GM10248 (cell line): Measurements from ENCODE around the gene PTPRG.

ENCODE experiments used
- CTCF ChIA-PET: fragments of 300-600 bp; sonication (Branson Sonifier 250); formaldehyde crosslinking; extraction: SDS; loops from one replicate; lab custom pipeline; 2021; ENCODE audit warnings: antibody characterized with exemption; lab: Yijun Ruan, JAX
- POLR2A ChIA-PET: fragments of 350-650 bp; sonication (Branson Sonifier 250); formaldehyde crosslinking; extraction: SDS; loops from one replicate; lab custom pipeline; 2020; ENCODE audit warnings: antibody characterized with exemption; lab: Yijun Ruan, JAX
- DNase-seq: peaks from one replicate; pipeline ENCODE4 v3.0.0; 2012; ENCODE audit errors: extremely low spot score
- TF ChIP-seq, protein P1 (sequence below): IDR thresholded peaks from 2 replicates; pipeline ENCODE4 v1.5.1; 2012; ENCODE audit warnings: mild to moderate bottlenecking, low read depth; ENCODE audit errors: extremely low read depth, missing control alignments, control extremely low read depth

Gene PTPRG

DNA sequence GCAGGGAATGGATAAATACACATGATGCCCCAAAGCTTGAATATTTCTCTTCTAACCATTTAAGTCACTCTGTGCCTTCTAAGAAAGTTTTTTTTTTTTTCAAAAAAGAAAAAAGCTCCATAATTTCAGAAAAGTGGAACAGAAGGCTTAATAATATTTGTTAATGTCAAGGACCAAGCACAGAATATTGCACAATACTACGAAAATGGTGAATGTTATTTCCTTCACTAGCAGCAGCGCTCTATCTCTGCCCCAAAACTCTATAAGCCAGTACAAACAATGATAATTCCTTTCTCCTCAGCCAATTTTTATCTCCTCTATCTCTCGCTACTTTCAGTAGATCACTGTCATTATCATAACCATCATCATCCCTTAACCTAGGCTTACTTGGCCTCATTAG, 739.2 kb downstream of the PTPRG start:
- ChIA-PET POLR2A (no interaction called here), CTCF (no interaction called here)
- TF ChIP-seq, protein P1, sequence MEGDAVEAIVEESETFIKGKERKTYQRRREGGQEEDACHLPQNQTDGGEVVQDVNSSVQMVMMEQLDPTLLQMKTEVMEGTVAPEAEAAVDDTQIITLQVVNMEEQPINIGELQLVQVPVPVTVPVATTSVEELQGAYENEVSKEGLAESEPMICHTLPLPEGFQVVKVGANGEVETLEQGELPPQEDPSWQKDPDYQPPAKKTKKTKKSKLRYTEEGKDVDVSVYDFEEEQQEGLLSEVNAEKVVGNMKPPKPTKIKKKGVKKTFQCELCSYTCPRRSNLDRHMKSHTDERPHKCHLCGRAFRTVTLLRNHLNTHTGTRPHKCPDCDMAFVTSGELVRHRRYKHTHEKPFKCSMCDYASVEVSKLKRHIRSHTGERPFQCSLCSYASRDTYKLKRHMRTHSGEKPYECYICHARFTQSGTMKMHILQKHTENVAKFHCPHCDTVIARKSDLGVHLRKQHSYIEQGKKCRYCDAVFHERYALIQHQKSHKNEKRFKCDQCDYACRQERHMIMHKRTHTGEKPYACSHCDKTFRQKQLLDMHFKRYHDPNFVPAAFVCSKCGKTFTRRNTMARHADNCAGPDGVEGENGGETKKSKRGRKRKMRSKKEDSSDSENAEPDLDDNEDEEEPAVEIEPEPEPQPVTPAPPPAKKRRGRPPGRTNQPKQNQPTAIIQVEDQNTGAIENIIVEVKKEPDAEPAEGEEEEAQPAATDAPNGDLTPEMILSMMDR, result no peak
- no peak for DNase-seq

DNA sequence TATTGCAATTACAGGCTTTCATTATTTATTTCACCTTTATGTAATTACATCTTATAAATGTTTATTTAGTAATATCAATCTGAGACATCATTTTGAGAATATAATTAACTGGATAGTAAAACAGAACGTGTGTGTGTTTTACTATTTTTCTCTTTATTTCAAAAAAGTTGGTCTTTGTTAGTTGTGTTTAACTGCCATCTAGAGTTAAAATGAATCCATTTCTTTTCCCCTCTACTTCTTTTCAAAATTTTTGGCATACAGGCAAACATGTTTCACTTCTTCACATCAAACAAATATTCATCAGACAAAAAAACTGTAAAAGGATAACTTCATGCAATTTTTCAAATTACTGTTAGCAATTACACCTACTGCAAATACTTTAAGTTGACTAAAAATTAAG, 750.8 kb downstream of the PTPRG start:
- ChIA-PET POLR2A (no interaction called here), CTCF (no interaction called here)
- TF ChIP-seq, protein P1, result no peak
- no peak for DNase-seq

DNA sequence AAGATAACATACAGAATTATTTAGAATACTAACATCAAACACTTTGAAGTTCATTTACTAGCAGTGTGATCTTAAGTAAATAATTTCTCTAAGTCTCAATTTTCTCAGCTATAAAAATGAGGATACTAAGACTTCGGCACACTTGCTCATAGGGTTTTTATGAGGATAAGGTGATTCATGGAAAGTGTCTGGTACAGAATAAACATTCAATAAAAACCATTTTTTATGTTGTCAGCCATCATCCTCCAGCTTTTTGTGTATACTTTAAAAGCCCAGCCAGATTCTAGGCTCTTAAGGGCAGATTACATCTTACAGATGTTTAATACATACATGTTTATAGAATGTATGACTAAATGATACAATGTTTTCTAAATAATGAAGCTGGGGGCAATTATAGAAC, 755.2 kb downstream of the PTPRG start:
- no peak for DNase-seq
- ChIA-PET CTCF (interaction anchor here (1.9 kb wide), 1 partner anchor 10 kb away, joined by 6 read pairs; no protein-coding TSS in a partner anchor), POLR2A (no interaction called here)
- TF ChIP-seq, protein P1, result no peak

DNA sequence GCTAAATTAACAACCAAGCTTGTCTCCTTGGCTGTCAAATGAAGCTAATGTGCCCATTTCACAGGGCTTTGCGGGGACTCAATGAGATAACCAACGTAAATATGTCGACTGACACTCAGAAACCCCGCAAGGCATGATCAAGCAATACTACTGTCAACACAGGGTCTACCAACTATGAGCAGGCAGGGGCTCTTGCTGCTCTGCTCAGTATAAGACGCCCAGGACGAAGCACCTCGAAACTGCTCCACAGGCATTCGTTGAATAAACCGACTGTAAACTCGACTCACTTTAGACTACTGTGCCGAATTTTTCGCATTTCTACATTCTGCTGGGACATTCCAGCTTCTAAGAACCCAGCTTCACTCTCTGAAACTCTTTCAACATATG, 757.0 kb downstream of the PTPRG start:
- ChIA-PET POLR2A (no interaction called here), CTCF (no interaction called here)
- no peak for DNase-seq
- TF ChIP-seq, protein P1, result no peak

- DNase-seq, result peak; percentile 61
- ChIA-PET POLR2A (no interaction called here), CTCF (no interaction called here)
- TF ChIP-seq, protein P1, result no peak
These were observed 757.6 kb downstream of the PTPRG start for GRCh38 chr3:62318752-62319569.

- no peak for DNase-seq
- CTCF ChIA-PET, result no interaction called here
- POLR2A ChIA-PET, result no interaction called here
- TF ChIP-seq, protein P1, result no peak
These were observed 758.3 kb downstream of the PTPRG start for GRCh38 chr3:62319570-62320243.
